Muscle of leg (tissue), 11 donors: ENCODE results near the gene NUP88. TPM values are rescaled to one million over a fixed set of nuclear protein-coding genes. Genes with fewer than 3 reads are reported as not detected.
"Not testable (repeated sequence)": the region's sequence is repeated elsewhere in the genome, so short reads cannot be mapped to it uniquely, and the experiment has no call there.

Experiments used
- DNase-seq: peaks from one replicate; pipeline ENCODE4 v3.0.0; 2013
- H3K27ac ChIP-seq: one replicate; pipeline ENCODE4 v1.5.1; 2013; ENCODE audit warnings: mild to moderate bottlenecking, low read length, control low read depth
- H3K27me3 ChIP-seq: one replicate; pipeline ENCODE4 v1.6.1; 2013; ENCODE audit warnings: low read length; ENCODE audit not compliant: control insufficient read depth, insufficient read depth
- H3K36me3 ChIP-seq: one replicate; pipeline ENCODE4 v1.6.1; 2013; ENCODE audit warnings: low read length; ENCODE audit not compliant: control insufficient read depth, insufficient read depth
- H3K4me1 ChIP-seq: one replicate; pipeline ENCODE4 v1.6.1; 2013; ENCODE audit warnings: low read length; ENCODE audit not compliant: control insufficient read depth, insufficient read depth
- H3K4me3 ChIP-seq: one replicate; pipeline ENCODE4 v1.5.1; 2013; ENCODE audit warnings: low read length, control low read depth
- H3K9me3 ChIP-seq: replicated peaks from 2 replicates; pipeline ENCODE4 v1.6.1; 2013; ENCODE audit warnings: low read depth, low read length; ENCODE audit not compliant: control insufficient read depth
- WGBS: methylation state at CpG from one replicate; pipeline ENCODE4 v1.1.5; 2013; ENCODE audit warnings: missing lambda C conversion rate; ENCODE audit not compliant: insufficient coverage; 5-methylcytosine and 5-hydroxymethylcytosine counted together
- polyA plus RNA-seq, 8 donors: library from polyadenylated mRNA; unstranded; fragments of 120-200 nt; gene quantifications; one replicate each; pipeline versions ENCODE4 v1.2.1 to v1.2.3, GENCODE V29; 2013; ENCODE audit warnings: inconsistent platforms in 1 of 8, low replicate concordance in 1 of 8; ENCODE audit not compliant: insufficient read length in 8 of 8, insufficient read depth in 1 of 8
- total RNA-seq: library from RNA; stranded (reverse); fragments of 120-200 nt; gene quantifications from one replicate; pipeline ENCODE4 v1.2.4, GENCODE V29; 2013

NUP88 gene
- total and polyA plus RNA-seq, 9 donors: 41.0 to 61.9 (median 48.8) TPM

DNA sequence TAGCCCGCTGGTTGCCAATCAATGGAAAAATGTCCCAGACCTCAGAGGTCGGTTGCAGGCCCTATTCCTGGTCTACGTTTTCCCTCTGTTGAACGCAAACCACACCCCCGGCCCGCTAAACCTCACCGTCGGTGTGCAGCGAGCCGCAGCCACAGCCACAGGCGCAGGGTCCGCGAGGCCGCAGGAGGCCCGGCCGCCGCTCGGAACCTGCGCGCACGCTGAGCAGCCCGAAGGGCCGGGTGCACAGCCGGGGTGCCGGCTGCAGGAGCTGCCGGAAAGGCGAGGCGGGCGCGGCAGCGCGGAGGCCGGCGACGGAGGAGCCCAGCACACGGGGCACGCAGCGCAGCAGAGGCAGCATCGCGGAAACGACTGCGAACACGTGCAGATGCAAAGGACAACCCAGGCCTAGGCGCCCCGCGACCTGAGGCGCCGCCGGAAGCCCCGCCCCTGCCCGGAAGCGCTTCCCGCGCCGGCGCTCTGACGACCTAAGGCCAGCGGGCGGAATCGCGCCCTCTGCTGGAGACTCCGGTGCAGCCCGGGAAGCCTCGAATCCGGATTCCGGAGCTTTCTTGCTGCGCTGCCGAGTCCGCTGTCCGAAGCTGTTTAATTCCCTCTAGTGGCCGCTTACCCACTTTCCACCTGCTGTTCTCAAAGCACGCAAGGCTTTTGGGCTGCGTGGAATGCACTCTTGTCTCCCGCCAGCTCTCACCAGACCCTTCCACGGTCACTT is 19.4 kb upstream of the NUP88 start, which contains the start of gene C1QBP:
C1QBP (minus strand) TSS at position 440 of the 730 bp plus-strand sequence; CDS start at position 358, 82 bp downstream.
- peaks cover 41% of the 10 kb centered on the region for H3K36me3 ChIP-seq
- H3K4me1 ChIP-seq: peaks cover 10% of the 10 kb centered on the region
- WGBS: under 1% methylated on average over 65 of the region's 75 CpGs
- H3K27ac ChIP-seq: peak within 1 kb of the TSS; percentile 76
- H3K9me3 ChIP-seq: no peaks in the 10 kb centered on the region
- peak; percentile 96 for DNase-seq
- peak within 1 kb of the TSS; percentile 71 for H3K4me3 ChIP-seq
- H3K27me3 ChIP-seq: no peaks in the 10 kb centered on the region

DNA sequence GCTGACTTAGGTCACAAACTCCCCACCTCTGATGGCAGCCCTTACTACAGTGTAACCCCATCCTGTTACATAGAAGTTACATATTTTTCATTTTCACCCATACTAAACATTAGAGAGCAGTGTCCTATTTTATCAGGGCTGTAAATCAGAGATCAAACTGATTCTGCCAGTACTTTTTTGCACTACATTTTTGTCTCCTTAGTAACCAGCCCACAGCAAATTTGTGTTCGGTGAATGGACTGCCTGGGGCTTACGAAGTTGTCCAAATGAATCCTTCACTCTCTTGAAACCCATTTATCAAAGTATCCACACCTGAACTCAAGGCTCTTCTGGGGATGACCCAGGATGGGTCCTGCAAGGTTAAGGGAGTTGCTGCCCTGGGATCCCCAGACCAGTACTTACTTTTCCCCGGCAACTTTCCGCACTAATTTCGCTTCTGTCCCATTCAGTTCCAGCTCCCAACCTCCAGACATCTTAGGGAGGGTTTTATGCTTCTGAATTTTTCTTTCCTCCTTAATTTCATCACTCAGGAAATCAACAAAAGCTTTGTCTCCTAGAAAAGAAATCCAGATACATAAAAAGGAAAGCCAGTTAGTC is 18.4 kb upstream of the NUP88 start:
- H3K4me3 ChIP-seq: peak overlapping the region; percentile 71
- H3K27me3 ChIP-seq: no peaks in the 10 kb centered on the region
- peak overlapping the region; percentile 43 for H3K27ac ChIP-seq
- peaks cover 10% of the 10 kb centered on the region for H3K4me1 ChIP-seq
- DNase-seq: no peak
- WGBS: no CpG with 5 or more reads among the region's 5 CpGs
- no peaks in the 10 kb centered on the region for H3K9me3 ChIP-seq
- H3K36me3 ChIP-seq: peaks cover 43% of the 10 kb centered on the region

DNA sequence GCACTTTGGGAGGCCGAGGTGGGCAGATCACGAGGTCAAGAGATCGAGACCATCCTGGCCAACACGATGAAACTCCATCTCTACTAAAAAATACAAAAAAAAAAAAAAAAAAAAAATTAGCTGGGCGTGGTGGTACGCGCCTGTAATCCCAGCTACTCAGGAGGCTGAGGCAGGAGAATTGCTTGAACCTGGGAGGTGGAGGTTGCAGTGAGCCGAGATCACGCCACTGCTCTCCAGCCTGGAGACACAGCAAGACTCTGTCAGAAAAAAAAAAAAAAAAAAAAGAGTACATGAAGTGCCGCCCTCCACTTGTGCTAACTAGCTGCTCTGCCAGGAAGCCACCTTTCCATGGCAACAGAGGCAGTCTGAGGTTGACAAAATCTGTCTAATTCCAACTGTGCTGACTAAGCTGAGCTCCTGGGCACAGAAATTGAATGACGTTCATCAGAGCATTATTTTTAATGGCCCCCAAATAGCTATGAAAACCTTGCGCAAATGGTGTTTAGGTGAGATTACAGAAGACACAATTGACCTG is 16.4 kb upstream of the NUP88 start:
- H3K4me3 ChIP-seq, DNase-seq, H3K27me3 ChIP-seq, H3K9me3 ChIP-seq, H3K4me1 ChIP-seq, H3K27ac ChIP-seq: not testable (repeated sequence)
- WGBS: no CpG with 5 or more reads among the region's 12 CpGs
- H3K36me3 ChIP-seq: peaks cover 59% of the 10 kb centered on the region

DNA sequence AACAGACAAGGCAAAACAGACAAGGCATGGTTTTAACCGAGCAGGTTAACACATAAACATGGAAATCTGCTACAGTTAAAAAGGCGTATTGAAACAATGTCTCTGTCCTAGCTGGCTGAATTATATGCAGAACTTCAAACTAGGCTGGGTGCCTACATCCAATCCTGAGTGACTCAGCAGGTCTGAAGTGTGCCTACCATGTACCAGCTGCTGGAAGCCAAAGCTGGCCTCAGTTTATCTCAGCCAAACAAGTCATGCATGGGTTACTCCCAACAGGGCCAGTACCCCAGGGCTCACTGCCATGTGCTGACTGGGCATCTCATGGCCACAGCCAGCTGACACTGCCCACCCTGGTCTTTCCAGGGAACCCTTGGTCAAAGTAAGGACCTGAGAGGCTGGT is 15.5 kb upstream of the NUP88 start:
- no peak for DNase-seq
- 94% methylated on average over 2 of the region's 2 CpGs for WGBS
- Histone ChIP-seq H3K27ac (no peak overlapping the region), H3K36me3 (peaks cover 66% of the 10 kb centered on the region), H3K4me1 (peaks cover 10% of the 10 kb centered on the region), H3K9me3 (no peaks in the 10 kb centered on the region), H3K27me3 (no peaks in the 10 kb centered on the region), H3K4me3 (no peak overlapping the region)

DNA sequence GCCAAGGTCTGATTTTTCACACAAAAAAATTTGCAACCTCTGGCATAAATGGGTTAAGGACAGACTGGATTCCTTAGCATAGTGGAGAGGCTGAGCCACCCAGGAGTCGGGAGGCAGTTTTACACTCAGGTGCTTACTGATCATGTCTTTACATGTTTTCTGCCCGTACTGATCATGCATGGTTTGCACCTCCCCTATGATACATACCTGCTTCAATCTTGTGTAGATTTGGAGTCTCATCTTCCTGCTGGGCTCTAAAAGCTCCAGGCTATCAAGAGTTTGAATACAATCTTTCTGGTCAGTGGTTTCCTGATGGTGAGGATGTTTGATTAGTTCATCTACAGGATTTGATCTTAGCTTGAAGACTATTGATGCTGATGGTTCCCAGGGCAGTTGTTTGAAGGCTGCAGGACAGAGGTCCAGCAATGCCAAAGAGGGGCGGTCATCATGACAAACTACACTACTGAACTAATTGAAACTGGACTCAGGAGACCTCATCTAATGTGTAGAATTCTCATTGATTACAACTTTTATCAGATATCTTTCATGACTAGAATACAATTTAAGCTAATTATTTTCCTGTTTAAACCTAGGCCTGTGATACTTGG is 12.6 kb upstream of the NUP88 start:
- no peaks in the 10 kb centered on the region for H3K4me1 ChIP-seq
- DNase-seq: no peak
- no peaks in the 10 kb centered on the region for H3K9me3 ChIP-seq
- H3K4me3 ChIP-seq: no peak overlapping the region
- H3K27me3 ChIP-seq: no peaks in the 10 kb centered on the region
- no peak overlapping the region for H3K27ac ChIP-seq
- peaks cover 79% of the 10 kb centered on the region for H3K36me3 ChIP-seq
- 100% methylated on average over 1 of the region's 3 CpGs for WGBS

DNA sequence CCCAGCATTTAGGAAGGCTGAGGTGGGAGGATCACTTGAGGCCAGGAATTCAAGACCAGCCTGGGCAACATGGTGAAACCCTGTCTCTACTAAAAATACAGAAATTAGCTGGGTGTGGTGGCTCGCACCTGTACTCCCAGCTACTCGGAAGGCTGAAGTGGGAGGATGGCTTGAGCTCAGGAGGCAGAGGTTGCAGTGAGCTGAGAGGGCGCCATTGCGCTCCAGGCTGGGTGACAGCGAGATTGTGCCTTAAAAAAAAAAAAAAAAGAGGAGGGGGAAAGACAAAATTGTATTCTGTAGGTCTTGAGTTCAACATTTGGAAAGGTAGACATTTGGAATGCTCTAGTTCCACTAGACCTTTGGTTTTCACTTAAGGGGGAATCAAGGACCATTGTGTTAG is 11.8 kb upstream of the NUP88 start:
- not testable (repeated sequence) for H3K9me3 ChIP-seq, H3K27ac ChIP-seq, H3K4me1 ChIP-seq, DNase-seq, H3K4me3 ChIP-seq, H3K27me3 ChIP-seq
- H3K36me3 ChIP-seq: peaks cover 77% of the 10 kb centered on the region
- WGBS: 70% methylated on average over 3 of the region's 5 CpGs

DNA sequence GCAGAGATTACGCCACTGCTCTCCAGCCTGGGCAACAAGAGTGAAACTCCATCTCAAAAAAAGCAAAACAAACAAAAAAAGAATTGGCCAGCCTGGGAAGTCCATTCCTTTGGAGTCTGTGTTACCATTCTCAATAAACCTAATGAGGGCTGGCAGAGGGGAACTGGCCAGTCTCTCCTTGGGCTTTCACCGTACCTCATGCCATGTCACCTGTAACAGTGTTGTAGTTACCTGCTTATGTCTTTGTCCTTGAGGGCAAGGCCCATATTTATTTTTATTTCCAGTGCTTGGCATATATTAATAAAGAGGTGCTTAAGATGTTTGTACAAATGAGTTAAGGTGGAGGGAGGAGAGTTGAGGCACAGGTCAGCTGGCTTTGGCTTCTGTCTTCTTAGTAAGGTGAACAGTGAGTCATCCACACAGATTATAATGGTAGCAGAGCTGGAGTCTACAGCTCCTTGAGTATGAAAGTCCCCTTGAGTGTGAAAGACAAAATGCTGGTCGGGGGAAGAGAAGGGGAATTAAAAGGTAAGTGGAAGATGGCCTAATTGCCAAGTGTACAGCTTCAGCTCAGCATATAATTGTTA is 11.0 kb upstream of the NUP88 start:
- H3K27me3 ChIP-seq: no peaks in the 10 kb centered on the region
- no peaks in the 10 kb centered on the region for H3K9me3 ChIP-seq
- WGBS: no CpG with 5 or more reads among the region's 3 CpGs
- H3K4me3 ChIP-seq: no peak overlapping the region
- DNase-seq: no peak
- H3K4me1 ChIP-seq: no peaks in the 10 kb centered on the region
- peaks cover 80% of the 10 kb centered on the region for H3K36me3 ChIP-seq
- no peak overlapping the region for H3K27ac ChIP-seq

DNA sequence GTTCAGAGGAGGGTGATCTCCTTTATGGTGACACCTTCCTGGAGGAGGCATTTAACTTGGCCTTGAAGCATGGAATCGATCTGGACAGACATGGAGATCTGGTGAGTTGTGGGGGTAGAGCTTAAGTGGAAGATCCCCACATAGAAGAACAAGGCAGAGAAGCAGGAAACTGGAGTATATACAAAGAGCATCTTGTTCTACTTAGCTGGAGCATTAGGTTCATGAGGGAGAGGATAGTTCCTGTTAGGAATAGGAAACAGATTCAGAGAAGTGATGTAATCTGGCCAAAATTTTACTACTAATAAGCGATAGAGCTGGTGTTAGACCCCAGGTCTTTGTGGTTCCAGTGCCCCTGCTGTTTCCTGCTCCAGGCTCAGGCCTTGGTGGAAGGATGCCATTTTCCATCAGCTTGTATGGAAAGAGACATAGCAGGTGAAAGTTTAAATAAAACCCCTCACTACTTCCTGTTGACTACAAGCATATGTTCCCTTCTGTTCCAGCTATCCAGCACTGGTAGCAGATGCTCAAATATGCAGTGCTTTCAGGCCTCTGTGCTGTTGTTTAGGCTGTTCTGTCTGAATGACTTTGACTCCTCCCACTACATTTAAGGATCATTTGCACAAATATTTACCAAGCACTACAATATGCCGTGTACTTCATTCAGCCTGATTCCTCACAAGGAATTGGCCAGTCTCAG is 9.9 kb upstream of the NUP88 start:
- H3K36me3 ChIP-seq: peaks cover 77% of the 10 kb centered on the region
- no peaks in the 10 kb centered on the region for H3K4me1 ChIP-seq
- no peak for DNase-seq
- no peaks in the 10 kb centered on the region for H3K27me3 ChIP-seq
- no peak overlapping the region for H3K27ac ChIP-seq
- WGBS: 94% methylated on average over 2 of the region's 3 CpGs
- no peaks in the 10 kb centered on the region for H3K9me3 ChIP-seq
- no peak overlapping the region for H3K4me3 ChIP-seq

DNA sequence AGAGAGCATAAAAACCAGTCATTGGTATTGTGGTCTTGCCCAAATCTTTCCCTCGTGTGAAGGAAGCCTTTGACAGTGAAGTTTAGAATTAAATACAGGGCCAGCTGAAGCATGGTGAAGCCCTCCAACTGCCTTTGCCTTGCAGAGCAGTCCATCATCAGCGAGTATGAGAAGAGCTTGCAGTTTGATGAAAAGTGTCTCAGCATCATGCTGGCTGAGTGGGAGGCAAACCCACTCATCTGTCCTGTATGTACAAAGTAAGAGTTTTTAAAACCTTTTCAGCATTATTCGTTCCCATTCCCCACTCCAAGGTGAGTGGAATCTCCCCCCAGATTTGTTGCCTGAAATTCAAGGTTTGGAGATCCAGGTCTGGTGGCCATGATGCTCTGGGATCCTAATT is 6.4 kb upstream of the NUP88 start:
- Histone ChIP-seq H3K9me3 (no peaks in the 10 kb centered on the region), H3K27ac (no peak overlapping the region), H3K4me3 (no peak overlapping the region), H3K36me3 (peaks cover 71% of the 10 kb centered on the region), H3K4me1 (peaks cover 3% of the 10 kb centered on the region), H3K27me3 (no peaks in the 10 kb centered on the region)
- DNase-seq: no peak
- 70% methylated on average over 2 of the region's 3 CpGs for WGBS
